ENCODE results near the gene HHAT. TPM values are rescaled to one million over a fixed set of nuclear protein-coding genes. Genes with fewer than 3 reads are reported as not detected.

Gene HHAT
- total and polyA plus RNA-seq, 2 of the 4 experiments (the other 2 are of a cell fraction) = 1.7 to 2.5 TPM

DNA sequence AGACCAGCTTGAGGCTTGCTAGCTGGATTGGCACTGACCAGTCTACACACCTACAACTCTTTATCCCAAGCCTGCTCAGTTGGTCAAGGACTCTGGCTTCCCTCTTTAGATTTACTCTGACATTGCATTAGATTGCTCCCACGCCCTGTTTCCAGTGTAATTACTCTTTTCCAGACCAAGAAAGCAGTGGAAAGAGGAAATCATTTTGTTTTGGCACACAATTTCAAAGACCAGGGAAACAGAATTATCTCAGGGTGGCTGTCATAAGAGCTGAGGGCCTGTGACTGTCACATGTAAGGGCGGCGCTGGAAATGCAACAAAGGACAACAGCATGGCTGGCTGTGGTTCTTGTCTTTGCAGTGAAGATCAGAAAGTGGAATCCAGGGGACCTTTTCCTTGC lies 302.7 kb downstream of the HHAT start:
- H4K5ac ChIP-seq (ENCODE audit: low read depth, low read length) = no peak overlapping the region
- ATAC-seq (ENCODE audit: low read depth) = no peak
- dilution Hi-C loops (cut with HindIII; ENCODE audit: low sequenced_read_pairs, unreplicated experiment) = no loop called here
- no peaks in the 10 kb centered on the region for H3K9me3 ChIP-seq (ENCODE audit: control insufficient read depth, insufficient read depth, low read length)
- H2BK20ac ChIP-seq (ENCODE audit: low read depth, low read length) = no peak overlapping the region
- in situ Hi-C loops (cut with MboI; ENCODE audit: low sequenced_read_pairs) = no loop called here
- H3K36me3 ChIP-seq (ENCODE audit: control insufficient read depth, insufficient read depth, low read length) = no peaks in the 10 kb centered on the region
- ChIA-PET POLR2A (ENCODE audit: unreplicated experiment) (no interaction called here), CTCF (no interaction called here)
- H2AFZ ChIP-seq (replicated peaks; ENCODE audit: low read length, poor library complexity) = no peak overlapping the region
- WGBS, 2 experiments (ENCODE audit: extremely low coverage in 2 of 2, insufficient read length in 1 of 2) = no CpG with 5 or more reads among the region's 3 CpGs
- TF ChIP-seq RAD21 (IDR thresholded peaks at IDR 0.05; ENCODE audit: low read length) (no peak), POLR2A (IDR thresholded peaks at IDR 0.05; ENCODE audit: low read depth, low read length) (no peak), NFE2L2 (IDR thresholded peaks at IDR 0.05; ENCODE audit: low read depth, low read length) (no peak), SMC3 (IDR thresholded peaks at IDR 0.05; ENCODE audit: low read depth, low read length) (no peak), MXI1 (IDR thresholded peaks at IDR 0.05; ENCODE audit: borderline replicate concordance, low read depth, low read length) (no peak), BHLHE40 (IDR thresholded peaks at IDR 0.05; ENCODE audit: low read depth, low read length) (no peak), CEBPB (IDR thresholded peaks at IDR 0.05; ENCODE audit: low read depth, low read length) (no peak), MAFK (IDR thresholded peaks at IDR 0.05; ENCODE audit: low read depth, low read length) (no peak), RCOR1 (IDR thresholded peaks at IDR 0.05; ENCODE audit: insufficient replicate concordance, low read length) (no peak), MAZ (IDR thresholded peaks at IDR 0.05; ENCODE audit: borderline replicate concordance, low read depth, low read length) (no peak), RFX5 (IDR thresholded peaks at IDR 0.05; ENCODE audit: low read depth, low read length) (no peak), CHD1 (IDR thresholded peaks at IDR 0.05; ENCODE audit: low read depth, low read length) (no peak), FOS (IDR thresholded peaks at IDR 0.05; ENCODE audit: low read depth, low read length) (no peak)
- TF ChIP-seq, protein P1, sequence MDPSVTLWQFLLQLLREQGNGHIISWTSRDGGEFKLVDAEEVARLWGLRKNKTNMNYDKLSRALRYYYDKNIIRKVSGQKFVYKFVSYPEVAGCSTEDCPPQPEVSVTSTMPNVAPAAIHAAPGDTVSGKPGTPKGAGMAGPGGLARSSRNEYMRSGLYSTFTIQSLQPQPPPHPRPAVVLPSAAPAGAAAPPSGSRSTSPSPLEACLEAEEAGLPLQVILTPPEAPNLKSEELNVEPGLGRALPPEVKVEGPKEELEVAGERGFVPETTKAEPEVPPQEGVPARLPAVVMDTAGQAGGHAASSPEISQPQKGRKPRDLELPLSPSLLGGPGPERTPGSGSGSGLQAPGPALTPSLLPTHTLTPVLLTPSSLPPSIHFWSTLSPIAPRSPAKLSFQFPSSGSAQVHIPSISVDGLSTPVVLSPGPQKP (IDR thresholded peaks at IDR 0.05; ENCODE audit: borderline replicate concordance, low read depth, low read length) = no peak
- TF ChIP-seq, protein P2, sequence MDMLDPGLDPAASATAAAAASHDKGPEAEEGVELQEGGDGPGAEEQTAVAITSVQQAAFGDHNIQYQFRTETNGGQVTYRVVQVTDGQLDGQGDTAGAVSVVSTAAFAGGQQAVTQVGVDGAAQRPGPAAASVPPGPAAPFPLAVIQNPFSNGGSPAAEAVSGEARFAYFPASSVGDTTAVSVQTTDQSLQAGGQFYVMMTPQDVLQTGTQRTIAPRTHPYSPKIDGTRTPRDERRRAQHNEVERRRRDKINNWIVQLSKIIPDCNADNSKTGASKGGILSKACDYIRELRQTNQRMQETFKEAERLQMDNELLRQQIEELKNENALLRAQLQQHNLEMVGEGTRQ (IDR thresholded peaks at IDR 0.05; ENCODE audit: low read depth, low read length) = no peak
- TF ChIP-seq, protein P3, sequence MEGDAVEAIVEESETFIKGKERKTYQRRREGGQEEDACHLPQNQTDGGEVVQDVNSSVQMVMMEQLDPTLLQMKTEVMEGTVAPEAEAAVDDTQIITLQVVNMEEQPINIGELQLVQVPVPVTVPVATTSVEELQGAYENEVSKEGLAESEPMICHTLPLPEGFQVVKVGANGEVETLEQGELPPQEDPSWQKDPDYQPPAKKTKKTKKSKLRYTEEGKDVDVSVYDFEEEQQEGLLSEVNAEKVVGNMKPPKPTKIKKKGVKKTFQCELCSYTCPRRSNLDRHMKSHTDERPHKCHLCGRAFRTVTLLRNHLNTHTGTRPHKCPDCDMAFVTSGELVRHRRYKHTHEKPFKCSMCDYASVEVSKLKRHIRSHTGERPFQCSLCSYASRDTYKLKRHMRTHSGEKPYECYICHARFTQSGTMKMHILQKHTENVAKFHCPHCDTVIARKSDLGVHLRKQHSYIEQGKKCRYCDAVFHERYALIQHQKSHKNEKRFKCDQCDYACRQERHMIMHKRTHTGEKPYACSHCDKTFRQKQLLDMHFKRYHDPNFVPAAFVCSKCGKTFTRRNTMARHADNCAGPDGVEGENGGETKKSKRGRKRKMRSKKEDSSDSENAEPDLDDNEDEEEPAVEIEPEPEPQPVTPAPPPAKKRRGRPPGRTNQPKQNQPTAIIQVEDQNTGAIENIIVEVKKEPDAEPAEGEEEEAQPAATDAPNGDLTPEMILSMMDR (conservative IDR thresholded peaks at IDR 0.05; ENCODE audit: low read depth, low read length) = no peak
- no peak overlapping the region for H2BK15ac ChIP-seq (ENCODE audit: low read depth, low read length)
- intact Hi-C loops (cut with micrococcal nuclease) = no loop called here
- H3K56ac ChIP-seq (ENCODE audit: extremely low read depth, insufficient read depth, low read length) = no peak overlapping the region
- H2AK9ac ChIP-seq (replicated peaks; ENCODE audit: low read depth, low read length, poor library complexity) = no peak overlapping the region
- H2AK5ac ChIP-seq (ENCODE audit: low read depth, low read length) = no peak overlapping the region
- H2BK120ac ChIP-seq (ENCODE audit: low read depth, low read length) = no peak overlapping the region
- no peak overlapping the region for H2BK5ac ChIP-seq (ENCODE audit: low read depth, low read length, poor library complexity, severe bottlenecking)
- H3K4me1 ChIP-seq (ENCODE audit: control insufficient read depth, insufficient read depth, low read length) = no peaks in the 10 kb centered on the region
- H3K79me1 ChIP-seq (ENCODE audit: low read depth in 1 of 2, low read length in 2 of 2) = no peaks in the 10 kb centered on the region
- no peak overlapping the region for H3K4ac ChIP-seq (ENCODE audit: low read depth, low read length)
- H3K23ac ChIP-seq (ENCODE audit: low read depth, low read length) = no peak overlapping the region
- no peak overlapping the region for H3K4me3 ChIP-seq (ENCODE audit: insufficient read depth, low read depth, low read length)
- no peak overlapping the region for H3K27ac ChIP-seq (ENCODE audit: insufficient read depth, low read length)
- no peak overlapping the region for H4K8ac ChIP-seq (ENCODE audit: low read depth in 2 of 2, low read length in 2 of 2)
- no peak overlapping the region for H3K18ac ChIP-seq (ENCODE audit: low read depth, low read length)
- no peak overlapping the region for H3K9ac ChIP-seq (ENCODE audit: low read depth, low read length)
- BruUV-seq (replicated peaks) = no TSS peak
- DNase-seq = no peak
- no peak overlapping the region for H3K4me2 ChIP-seq (ENCODE audit: low read depth, low read length)
- H3K14ac ChIP-seq (replicated peaks; ENCODE audit: low read depth, low read length) = no peak overlapping the region
- no peaks in the 10 kb centered on the region; the same call in 1 of the 2 replicates for H3K9me1 ChIP-seq (ENCODE audit: insufficient read depth, low read length)
- H3K27me3 ChIP-seq (ENCODE audit: control insufficient read depth, insufficient read depth, low read length) = no peaks in the 10 kb centered on the region
- no peaks in the 10 kb centered on the region for H4K20me1 ChIP-seq (ENCODE audit: insufficient read depth, low read length)
- H4K91ac ChIP-seq (ENCODE audit: insufficient read depth, low read depth, low read length) = no peak overlapping the region
